ENCODE measurements around the gene C11orf21.

Gene C11orf21

GRCh38 chr11:2320568-2321310 lies 19.0 kb upstream of the C11orf21 start:
- no peak for DNase-seq (ENCODE audit: low read depth in 2 of 2)

- no peak for DNase-seq (ENCODE audit: low read depth in 2 of 2)
Observed at GRCh38 chr11:2319791-2320472, 18.2 kb upstream of the C11orf21 start.

GRCh38 chr11:2318707-2319106 lies 17.0 kb upstream of the C11orf21 start:
- no peak for DNase-seq (ENCODE audit: low read depth in 2 of 2)

- DNase-seq (ENCODE audit: low read depth in 2 of 2), result no peak
Observed at GRCh38 chr11:2318123-2318522, 16.4 kb upstream of the C11orf21 start.

GRCh38 chr11:2317354-2318050 lies 15.8 kb upstream of the C11orf21 start:
- DNase-seq (ENCODE audit: low read depth in 2 of 2), result no peak

GRCh38 chr11:2316963-2317244 lies 15.2 kb upstream of the C11orf21 start:
- DNase-seq (ENCODE audit: low read depth in 2 of 2), result no peak

- no peak for DNase-seq (ENCODE audit: low read depth in 2 of 2)
Observed at GRCh38 chr11:2316169-2316962, 14.6 kb upstream of the C11orf21 start.

GRCh38 chr11:2315395-2316168 lies 13.9 kb upstream of the C11orf21 start:
- no peak for DNase-seq (ENCODE audit: low read depth in 2 of 2)

GRCh38 chr11:2314525-2315394 lies 13.0 kb upstream of the C11orf21 start:
- no peak for DNase-seq (ENCODE audit: low read depth in 2 of 2)

GRCh38 chr11:2314136-2314524 lies 12.4 kb upstream of the C11orf21 start:
- no peak for DNase-seq (ENCODE audit: low read depth in 2 of 2)

GRCh38 chr11:2313051-2313951 lies 11.6 kb upstream of the C11orf21 start:
- DNase-seq (ENCODE audit: low read depth in 2 of 2), result no peak

- no peak for DNase-seq (ENCODE audit: low read depth in 2 of 2)
Observed at GRCh38 chr11:2312232-2313042, 10.7 kb upstream of the C11orf21 start.

GRCh38 chr11:2311353-2312133 lies 9.8 kb upstream of the C11orf21 start:
- DNase-seq (ENCODE audit: low read depth in 2 of 2), result no peak

GRCh38 chr11:2310786-2311352 lies 9.2 kb upstream of the C11orf21 start:
- DNase-seq (ENCODE audit: low read depth in 2 of 2), result no peak

GRCh38 chr11:2310073-2310785 lies 8.5 kb upstream of the C11orf21 start:
- no peak for DNase-seq (ENCODE audit: low read depth in 2 of 2)

GRCh38 chr11:2309251-2310072 lies 7.7 kb upstream of the C11orf21 start:
- DNase-seq (ENCODE audit: low read depth in 2 of 2), result no peak

All from stimulated activated CD4-positive, alpha-beta T cell treated with anti-CD3 and anti-CD28 coated beads, Interleukin-4, amount 100 ng/mL, for 48 hours (primary cell).